Measurements from ENCODE around the gene IMP3. TPM values are rescaled to one million over a fixed set of nuclear protein-coding genes. Genes with fewer than 3 reads are reported as not detected.

The IMP3 gene
- total RNA-seq, 1 donor from 2014 or later = 159 TPM

- intact Hi-C loops (cut with DNase I) = no loop called here
- H3K27me3 ChIP-seq = no peaks in the 10 kb centered on the region
- no peak overlapping the region for H3K27ac ChIP-seq
- H3K4me3 ChIP-seq = no peak overlapping the region
- no peaks in the 10 kb centered on the region for H3K9me3 ChIP-seq
- peak in 2 of 3 experiments; percentile 17 to 42 for TF ChIP-seq CTCF (IDR thresholded peaks at IDR 0.05)
- no peaks in the 10 kb centered on the region for H3K4me1 ChIP-seq
- DNase-seq (ENCODE audit: low spot score in 2 of 2) = peak in 1 of 2 donors; percentile 52
- peaks cover 27 to 67% of the 10 kb centered on the region in 2 donors for H3K36me3 ChIP-seq
Measured at GRCh38 chr15:75597667-75598341, 42.2 kb downstream of the IMP3 start.

GRCh38 chr15:75596703-75597345, 43.2 kb downstream of the IMP3 start:
- DNase-seq (ENCODE audit: low spot score in 2 of 2) = peak in 1 of 2 donors; percentile 15
- Histone ChIP-seq H3K36me3 (peaks cover 27 to 65% of the 10 kb centered on the region in 2 donors), H3K4me1 (no peaks in the 10 kb centered on the region), H3K9me3 (no peaks in the 10 kb centered on the region), H3K27ac (no peak overlapping the region), H3K27me3 (no peaks in the 10 kb centered on the region), H3K4me3 (no peak overlapping the region)
- intact Hi-C loops (cut with DNase I) = no loop called here
- TF ChIP-seq CTCF (IDR thresholded peaks at IDR 0.05) = no peak

GRCh38 chr15:75594276-75594675, 45.7 kb downstream of the IMP3 start:
- H3K4me3 ChIP-seq = no peak overlapping the region
- no peak for TF ChIP-seq CTCF (IDR thresholded peaks at IDR 0.05)
- H3K4me1 ChIP-seq = no peaks in the 10 kb centered on the region
- peaks cover 11 to 45% of the 10 kb centered on the region in 2 donors for H3K36me3 ChIP-seq
- H3K27me3 ChIP-seq = no peaks in the 10 kb centered on the region
- H3K27ac ChIP-seq = no peak overlapping the region
- intact Hi-C loops (cut with DNase I) = no loop called here
- H3K9me3 ChIP-seq = no peaks in the 10 kb centered on the region
- peak in 1 of 2 donors; percentile 22 for DNase-seq (ENCODE audit: low spot score in 2 of 2)

GRCh38 chr15:75591655-75592364, 48.2 kb downstream of the IMP3 start:
- peak in 1 of 2 donors; percentile 22 for DNase-seq (ENCODE audit: low spot score in 2 of 2)
- Histone ChIP-seq H3K4me1 (no peaks in the 10 kb centered on the region), H3K27ac (no peak overlapping the region), H3K4me3 (no peak overlapping the region), H3K36me3 (peaks cover 5 to 22% of the 10 kb centered on the region in 2 donors), H3K27me3 (no peaks in the 10 kb centered on the region), H3K9me3 (no peaks in the 10 kb centered on the region)
- intact Hi-C loops (cut with DNase I) = no loop called here
- no peak for TF ChIP-seq CTCF (IDR thresholded peaks at IDR 0.05)

- H3K9me3 ChIP-seq = no peaks in the 10 kb centered on the region
- intact Hi-C loops (cut with DNase I) = no loop called here
- no peak for DNase-seq (ENCODE audit: low spot score in 2 of 2)
- H3K4me1 ChIP-seq = no peaks in the 10 kb centered on the region
- H3K27ac ChIP-seq = no peak overlapping the region
- no peaks in the 10 kb centered on the region for H3K27me3 ChIP-seq
- no peak overlapping the region for H3K4me3 ChIP-seq
- peaks cover 0 to 12% of the 10 kb centered on the region in 2 donors for H3K36me3 ChIP-seq
- no peak for TF ChIP-seq CTCF (IDR thresholded peaks at IDR 0.05)
Measured at GRCh38 chr15:75590239-75590638, 49.8 kb downstream of the IMP3 start.

Other genes with a start within 250 kb of the IMP3 start
- gene SIN3A, start 188.5 kb downstream of the IMP3 start, total RNA-seq = 41.0 TPM
- 7.1 TPM for gene PTPN9, start 60.9 kb downstream of the IMP3 start, total RNA-seq
- gene SNUPN, start 14.5 kb downstream of the IMP3 start, total RNA-seq = 6.7 TPM
- 53.5 TPM for gene SNX33, start 7.7 kb upstream of the IMP3 start, total RNA-seq
- 258 TPM for gene CSPG4, start 72.6 kb upstream of the IMP3 start, total RNA-seq
- 40.3 TPM for gene UBE2Q2, start 203.2 kb upstream of the IMP3 start, total RNA-seq

Data from ascending aorta (tissue), 2 donors.